SK-N-SH treated with all-trans-retinoic acid at 6 μM for 48 hours (cell line): ENCODE results near the gene SEH1L.

ENCODE experiments used
- RARB ChIP-seq: fragments of 250-450 bp; sonication (Bioruptor Pico); IDR thresholded peaks from 2 replicates; pipeline ENCODE4 v1.8.0; 2021; ENCODE audit warnings: mild to moderate bottlenecking, moderate library complexity
- ZFP3 ChIP-seq: fragments of 250-450 bp; sonication (Bioruptor Pico); IDR thresholded peaks from 2 replicates; pipeline ENCODE4 v1.5.0; 2020; ENCODE audit warnings: mild to moderate bottlenecking, moderate library complexity
- ZNF565 ChIP-seq: fragments of 450-650 bp; formaldehyde crosslinking; conservative IDR thresholded peaks from 2 replicates; pipeline ENCODE4 v1.5.0; 2020; ENCODE audit warnings: low read depth, mild to moderate bottlenecking, moderate library complexity
- ZNF8 ChIP-seq: fragments of 450-650 bp; formaldehyde crosslinking; IDR thresholded peaks from 2 replicates; pipeline ENCODE4 v1.5.0; 2020; ENCODE audit warnings: mild to moderate bottlenecking, moderate library complexity
- TF ChIP-seq, protein P1 (sequence below): fragments of 250-450 bp; sonication (Bioruptor Pico); IDR thresholded peaks from 2 replicates; pipeline ENCODE4 v1.5.0; 2020; ENCODE audit warnings: mild to moderate bottlenecking, moderate library complexity

DNA sequence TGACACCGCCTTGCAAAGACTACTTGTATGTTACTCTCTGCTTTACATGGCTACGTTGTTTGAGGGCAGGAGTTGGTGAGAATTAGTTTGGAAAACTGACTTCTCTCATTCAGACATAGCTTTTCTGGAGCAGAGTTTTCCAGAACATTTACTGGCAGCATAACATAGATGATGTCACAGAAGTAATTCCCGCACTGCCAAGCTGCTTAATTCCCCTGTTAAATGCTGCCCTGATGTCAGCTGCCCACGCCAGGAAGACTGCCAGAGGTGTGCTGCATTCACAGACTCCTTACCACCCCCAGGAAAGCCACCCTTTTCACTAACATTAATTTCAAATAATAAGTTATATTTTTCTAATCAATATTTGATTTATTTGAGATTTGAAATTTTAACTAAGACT, 39.1 kb upstream of the SEH1L start:
- TF ChIP-seq RARB (CRISPR knock-in tag) (no peak), ZNF565 (no peak), ZFP3 (CRISPR knock-in tag) (no peak), ZNF8 (CRISPR knock-in tag) (no peak)
- TF ChIP-seq, protein P1, sequence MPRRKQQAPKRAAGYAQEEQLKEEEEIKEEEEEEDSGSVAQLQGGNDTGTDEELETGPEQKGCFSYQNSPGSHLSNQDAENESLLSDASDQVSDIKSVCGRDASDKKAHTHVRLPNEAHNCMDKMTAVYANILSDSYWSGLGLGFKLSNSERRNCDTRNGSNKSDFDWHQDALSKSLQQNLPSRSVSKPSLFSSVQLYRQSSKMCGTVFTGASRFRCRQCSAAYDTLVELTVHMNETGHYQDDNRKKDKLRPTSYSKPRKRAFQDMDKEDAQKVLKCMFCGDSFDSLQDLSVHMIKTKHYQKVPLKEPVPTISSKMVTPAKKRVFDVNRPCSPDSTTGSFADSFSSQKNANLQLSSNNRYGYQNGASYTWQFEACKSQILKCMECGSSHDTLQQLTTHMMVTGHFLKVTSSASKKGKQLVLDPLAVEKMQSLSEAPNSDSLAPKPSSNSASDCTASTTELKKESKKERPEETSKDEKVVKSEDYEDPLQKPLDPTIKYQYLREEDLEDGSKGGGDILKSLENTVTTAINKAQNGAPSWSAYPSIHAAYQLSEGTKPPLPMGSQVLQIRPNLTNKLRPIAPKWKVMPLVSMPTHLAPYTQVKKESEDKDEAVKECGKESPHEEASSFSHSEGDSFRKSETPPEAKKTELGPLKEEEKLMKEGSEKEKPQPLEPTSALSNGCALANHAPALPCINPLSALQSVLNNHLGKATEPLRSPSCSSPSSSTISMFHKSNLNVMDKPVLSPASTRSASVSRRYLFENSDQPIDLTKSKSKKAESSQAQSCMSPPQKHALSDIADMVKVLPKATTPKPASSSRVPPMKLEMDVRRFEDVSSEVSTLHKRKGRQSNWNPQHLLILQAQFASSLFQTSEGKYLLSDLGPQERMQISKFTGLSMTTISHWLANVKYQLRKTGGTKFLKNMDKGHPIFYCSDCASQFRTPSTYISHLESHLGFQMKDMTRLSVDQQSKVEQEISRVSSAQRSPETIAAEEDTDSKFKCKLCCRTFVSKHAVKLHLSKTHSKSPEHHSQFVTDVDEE (CRISPR knock-in tag) = no peak
